ENCODE measurements around the gene ARL15.

GRCh38 chr5:54178991-54179390 lies 131.4 kb downstream of the ARL15 start:
- TF ChIP-seq POLR2AphosphoS5 (IDR thresholded peaks at IDR 0.05; ENCODE audit: low read depth, low read length) (no peak), SMC3 (IDR thresholded peaks at IDR 0.05; ENCODE audit: low read depth, low read length) (no peak), CTCF (IDR thresholded peaks at IDR 0.05) (no peak), TAF1 (IDR thresholded peaks at IDR 0.05; ENCODE audit: borderline replicate concordance, low read depth, low read length) (no peak), RFX5 (IDR thresholded peaks at IDR 0.05; ENCODE audit: low read length) (no peak), MAX (IDR thresholded peaks at IDR 0.05; ENCODE audit: low read depth) (no peak), EP300 (IDR thresholded peaks at IDR 0.05; ENCODE audit: borderline replicate concordance in 1 of 2, low read depth in 1 of 2, low read length in 1 of 2) (no peak), RXRA (IDR thresholded peaks at IDR 0.05; ENCODE audit: borderline replicate concordance, low read depth) (no peak), MXI1 (IDR thresholded peaks at IDR 0.05; ENCODE audit: low read depth, low read length) (no peak), EZH2phosphoT487 (IDR thresholded peaks at IDR 0.05; ENCODE audit: borderline replicate concordance, low read depth) (no peak), RCOR1 (IDR thresholded peaks at IDR 0.05; ENCODE audit: low read length) (no peak), USF2 (IDR thresholded peaks at IDR 0.05; ENCODE audit: borderline replicate concordance, low read depth, low read length) (no peak)
- TF ChIP-seq, protein P1, sequence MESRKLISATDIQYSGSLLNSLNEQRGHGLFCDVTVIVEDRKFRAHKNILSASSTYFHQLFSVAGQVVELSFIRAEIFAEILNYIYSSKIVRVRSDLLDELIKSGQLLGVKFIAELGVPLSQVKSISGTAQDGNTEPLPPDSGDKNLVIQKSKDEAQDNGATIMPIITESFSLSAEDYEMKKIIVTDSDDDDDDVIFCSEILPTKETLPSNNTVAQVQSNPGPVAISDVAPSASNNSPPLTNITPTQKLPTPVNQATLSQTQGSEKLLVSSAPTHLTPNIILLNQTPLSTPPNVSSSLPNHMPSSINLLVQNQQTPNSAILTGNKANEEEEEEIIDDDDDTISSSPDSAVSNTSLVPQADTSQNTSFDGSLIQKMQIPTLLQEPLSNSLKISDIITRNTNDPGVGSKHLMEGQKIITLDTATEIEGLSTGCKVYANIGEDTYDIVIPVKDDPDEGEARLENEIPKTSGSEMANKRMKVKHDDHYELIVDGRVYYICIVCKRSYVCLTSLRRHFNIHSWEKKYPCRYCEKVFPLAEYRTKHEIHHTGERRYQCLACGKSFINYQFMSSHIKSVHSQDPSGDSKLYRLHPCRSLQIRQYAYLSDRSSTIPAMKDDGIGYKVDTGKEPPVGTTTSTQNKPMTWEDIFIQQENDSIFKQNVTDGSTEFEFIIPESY (IDR thresholded peaks at IDR 0.05; ENCODE audit: borderline replicate concordance, low read depth): no peak
- TF ChIP-seq, protein P2, sequence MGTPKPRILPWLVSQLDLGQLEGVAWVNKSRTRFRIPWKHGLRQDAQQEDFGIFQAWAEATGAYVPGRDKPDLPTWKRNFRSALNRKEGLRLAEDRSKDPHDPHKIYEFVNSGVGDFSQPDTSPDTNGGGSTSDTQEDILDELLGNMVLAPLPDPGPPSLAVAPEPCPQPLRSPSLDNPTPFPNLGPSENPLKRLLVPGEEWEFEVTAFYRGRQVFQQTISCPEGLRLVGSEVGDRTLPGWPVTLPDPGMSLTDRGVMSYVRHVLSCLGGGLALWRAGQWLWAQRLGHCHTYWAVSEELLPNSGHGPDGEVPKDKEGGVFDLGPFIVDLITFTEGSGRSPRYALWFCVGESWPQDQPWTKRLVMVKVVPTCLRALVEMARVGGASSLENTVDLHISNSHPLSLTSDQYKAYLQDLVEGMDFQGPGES (IDR thresholded peaks at IDR 0.05; ENCODE audit: low read depth, low read length): no peak

All from SK-N-SH (cell line).